ENCODE results near the gene COL8A1.

- no peak for TF ChIP-seq EP300 (IDR thresholded peaks at IDR 0.05)
- no peak for TF ChIP-seq CTCF (IDR thresholded peaks at IDR 0.05)
These were observed 52.5 kb downstream of the COL8A1 start for GRCh38 chr3:99690761-99691369.

Measured in esophagus muscularis mucosa (tissue), 3 donors.